Keratinocyte (primary cell): Measurements from ENCODE around the gene TBX20. TPM values are rescaled to one million over a fixed set of nuclear protein-coding genes. Genes with fewer than 3 reads are reported as not detected.
"Not testable (repeated sequence)": the region's sequence is repeated elsewhere in the genome, so short reads cannot be mapped to it uniquely, and the experiment has no call there.

ENCODE experiments used
- DNase-seq: peaks from one replicate; pipeline ENCODE4 v3.0.0-alpha.2; 2011; ENCODE audit warnings: low read depth, missing footprints, low spot score
- FAIRE-seq: peaks from 2 replicates; lab custom pipeline; 2011; peaks lifted over from hg19 to GRCh38; lab: Jason Lieb, UNC
- H2AFZ ChIP-seq: 2 replicates; pipeline ENCODE4 v1.6.0; 2012; ENCODE audit warnings: low read length, control low read depth, inconsistent platforms; ENCODE audit not compliant: control insufficient read depth
- H3K27ac ChIP-seq: 2 replicates; pipeline ENCODE4 v1.5.1; 2011; ENCODE audit warnings: low read length; ENCODE audit not compliant: control insufficient read depth, insufficient read depth
- H3K27me3 ChIP-seq: 3 replicates; pipeline ENCODE4 v1.6.0; 2011; ENCODE audit warnings: low read length; ENCODE audit not compliant: control insufficient read depth, insufficient read depth; ENCODE audit errors: extremely low read depth
- H3K36me3 ChIP-seq, 2 experiments: 2 replicates in 1 of 2; 3 replicates in 1 of 2; pipeline ENCODE4 v1.5.1; 2011; ENCODE audit warnings: low read length in 2 of 2, mild to moderate bottlenecking in 1 of 2; ENCODE audit not compliant: control insufficient read depth in 2 of 2, insufficient read depth in 2 of 2; ENCODE audit errors: extremely low read depth in 1 of 2
- H3K4me1 ChIP-seq: 3 replicates; pipeline ENCODE4 v1.5.1; 2011; ENCODE audit warnings: low read length; ENCODE audit not compliant: control insufficient read depth, insufficient read depth; ENCODE audit errors: extremely low read depth
- H3K4me2 ChIP-seq: 3 replicates; pipeline ENCODE4 v1.6.0; 2011; ENCODE audit warnings: low read depth, low read length; ENCODE audit not compliant: control insufficient read depth, insufficient read depth; ENCODE audit errors: extremely low read depth
- H3K4me3 ChIP-seq, 3 experiments: fragments of 200-600 bp in 1 of 3; sonication (generic) in 1 of 3; 2 replicates in 2 of 3; 3 replicates in 1 of 3; pipeline ENCODE4 v1.5.1; 2011 to 2016; ENCODE audit warnings: low read length in 3 of 3, mild to moderate bottlenecking in 3 of 3, control low read depth in 2 of 3, inconsistent platforms in 1 of 3, low read depth in 1 of 3, mixed read lengths in 1 of 3, mixed run types in 1 of 3, moderate library complexity in 1 of 3; ENCODE audit not compliant: control insufficient read depth in 2 of 3, insufficient read depth in 2 of 3; ENCODE audit errors: extremely low read depth in 1 of 3
- H3K79me2 ChIP-seq: 2 replicates; pipeline ENCODE4 v1.6.0; 2012; ENCODE audit warnings: low read length; ENCODE audit not compliant: control insufficient read depth, insufficient read depth
- H3K9ac ChIP-seq: 3 replicates; pipeline ENCODE4 v1.6.0; 2011; ENCODE audit warnings: low read length; ENCODE audit not compliant: control insufficient read depth, insufficient read depth; ENCODE audit errors: extremely low read depth
- H3K9me1 ChIP-seq: 3 replicates; pipeline ENCODE4 v1.6.0; 2011; ENCODE audit warnings: low read length; ENCODE audit not compliant: control insufficient read depth, insufficient read depth; ENCODE audit errors: extremely low read depth
- H3K9me3 ChIP-seq: 2 replicates; pipeline ENCODE4 v1.5.1; 2012; ENCODE audit warnings: low read depth, low read length; ENCODE audit not compliant: control insufficient read depth
- H4K20me1 ChIP-seq: 3 replicates; pipeline ENCODE4 v1.6.0; 2011; ENCODE audit warnings: low read length; ENCODE audit not compliant: control insufficient read depth, insufficient read depth; ENCODE audit errors: extremely low read depth
- dilution Hi-C: fragments of 300-500 bp; cut with MboI; formaldehyde crosslinking; loops from one replicate; pipeline ENCODE4 v1.7.0; 2020; ENCODE audit warnings: low sequenced_read_pairs; ENCODE audit not compliant: extremely low pct_ligation_motif_present
- polyA plus RNA-seq, 5 experiments: library from polyadenylated mRNA; depleted of rRNA in 3 of 5; stranded (reverse) in 3 of 5; stranded (forward) in 1 of 5; unstranded in 1 of 5; fragments of >200 nt; gene quantifications; 1 replicate in 1 of 5; 2 replicates in 3 of 5; 3 replicates in 1 of 5; pipeline versions ENCODE4 v1.2.1 to v1.2.3, GENCODE V29; 2011 to 2012; ENCODE audit warnings: missing spikeins in 2 of 5, low read depth in 1 of 5, low replicate concordance in 1 of 5

Gene TBX20
- polyA plus RNA-seq, 1 donor (not counting 4 experiments of a cell fraction or from before 2014, with no cell fraction given) = not detected

GRCh38 chr7:35198370-35199140, 55.3 kb downstream of the TBX20 start:
- dilution Hi-C loops, FAIRE-seq, H3K36me3 ChIP-seq, H3K9me3 ChIP-seq, H3K9ac ChIP-seq, H3K4me2 ChIP-seq, DNase-seq, H3K27me3 ChIP-seq, H3K4me1 ChIP-seq, H4K20me1 ChIP-seq, H2AFZ ChIP-seq, H3K27ac ChIP-seq, H3K79me2 ChIP-seq, H3K4me3 ChIP-seq, H3K9me1 ChIP-seq: not testable (repeated sequence)

GRCh38 chr7:35191571-35191970, 62.3 kb downstream of the TBX20 start:
- FAIRE-seq, H3K9ac ChIP-seq, H4K20me1 ChIP-seq: not testable (repeated sequence)

GRCh38 chr7:35190146-35190773, 63.6 kb downstream of the TBX20 start:
- H3K9me3 ChIP-seq, H3K9me1 ChIP-seq, H3K79me2 ChIP-seq, H3K27ac ChIP-seq, H3K4me2 ChIP-seq, FAIRE-seq, H4K20me1 ChIP-seq, H2AFZ ChIP-seq, H3K9ac ChIP-seq, H3K4me1 ChIP-seq, H3K36me3 ChIP-seq, H3K4me3 ChIP-seq, dilution Hi-C loops, DNase-seq: not testable (repeated sequence)
- peaks cover 20% of the 10 kb centered on the region for H3K27me3 ChIP-seq

More at GRCh38 chr7:35191571-35191970, 62.3 kb downstream of the TBX20 start:
- H3K4me2 ChIP-seq, H3K79me2 ChIP-seq, H3K4me1 ChIP-seq, H3K9me1 ChIP-seq, H3K27me3 ChIP-seq, H3K9me3 ChIP-seq, H2AFZ ChIP-seq, H3K27ac ChIP-seq, dilution Hi-C loops, H3K36me3 ChIP-seq, H3K4me3 ChIP-seq, DNase-seq: not testable (repeated sequence)

GRCh38 chr7:35186751-35187150, 67.1 kb downstream of the TBX20 start:
- Histone ChIP-seq H2AFZ (peak overlapping the region; percentile 49), H3K4me3 (peak overlapping the region; percentile 22 to 49 (median 48)), H3K4me2 (peak overlapping the region; percentile 76), H3K27me3 (peaks cover 25% of the 10 kb centered on the region)
- H3K9me1 ChIP-seq, H3K79me2 ChIP-seq, H3K9me3 ChIP-seq, H3K36me3 ChIP-seq, H3K27ac ChIP-seq, H3K9ac ChIP-seq, dilution Hi-C loops, H4K20me1 ChIP-seq, DNase-seq, FAIRE-seq, H3K4me1 ChIP-seq: not testable (repeated sequence)
